GM19463 (cell line): ENCODE measurements around the gene TRPM2.
"Not testable (repeated sequence)": the region's sequence is repeated elsewhere in the genome, so short reads cannot be mapped to it uniquely, and the experiment has no call there.

Experiments
- ATAC-seq: cut with Tn5 transposase; IDR thresholded peaks from one replicate; pipeline ENCODE4 v1.9.1; 2021; ENCODE audit warnings: mild to moderate bottlenecking, moderate library complexity; ENCODE audit not compliant: unreplicated experiment

TRPM2 gene

DNA sequence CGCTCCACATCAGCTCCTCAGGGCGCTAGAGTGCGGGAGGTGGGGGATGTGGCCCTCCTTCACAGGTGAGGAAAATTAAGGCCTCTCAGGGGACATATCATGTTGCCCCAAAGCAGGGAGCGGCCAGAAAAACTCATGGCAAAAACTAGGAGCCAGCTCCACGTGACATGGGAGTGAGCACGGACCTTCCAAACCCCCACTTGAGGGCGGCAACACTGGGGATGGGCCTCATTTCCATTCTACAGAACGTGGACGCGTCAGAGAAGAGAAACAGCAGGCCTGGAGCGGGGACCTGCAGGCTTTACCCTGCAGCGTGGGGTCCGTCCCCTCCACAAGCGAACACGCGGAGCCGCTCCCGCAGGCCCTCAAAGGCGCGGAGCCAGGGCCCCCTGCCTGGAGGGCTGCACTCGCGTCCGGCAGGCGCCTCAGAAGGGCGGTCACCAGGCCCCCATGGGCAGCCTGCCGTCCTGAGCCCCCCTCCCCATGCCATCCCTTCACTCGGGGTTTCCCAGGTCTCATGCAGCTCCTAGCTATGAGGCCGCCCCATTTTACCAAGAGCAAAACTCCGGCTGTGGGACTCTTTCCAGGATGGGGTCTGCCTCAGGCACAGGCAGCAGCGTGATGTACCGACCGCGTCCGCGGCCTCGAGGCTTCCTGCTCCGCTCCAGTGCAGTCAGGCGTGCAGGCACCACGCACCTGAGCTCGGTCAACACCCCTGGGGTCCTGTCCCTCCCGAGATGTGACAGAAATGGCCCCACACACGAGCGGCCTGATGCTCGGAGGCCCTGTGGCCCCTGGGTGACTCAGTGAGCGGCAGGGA is 19.7 kb upstream of the TRPM2 start:
- no peak for ATAC-seq

DNA sequence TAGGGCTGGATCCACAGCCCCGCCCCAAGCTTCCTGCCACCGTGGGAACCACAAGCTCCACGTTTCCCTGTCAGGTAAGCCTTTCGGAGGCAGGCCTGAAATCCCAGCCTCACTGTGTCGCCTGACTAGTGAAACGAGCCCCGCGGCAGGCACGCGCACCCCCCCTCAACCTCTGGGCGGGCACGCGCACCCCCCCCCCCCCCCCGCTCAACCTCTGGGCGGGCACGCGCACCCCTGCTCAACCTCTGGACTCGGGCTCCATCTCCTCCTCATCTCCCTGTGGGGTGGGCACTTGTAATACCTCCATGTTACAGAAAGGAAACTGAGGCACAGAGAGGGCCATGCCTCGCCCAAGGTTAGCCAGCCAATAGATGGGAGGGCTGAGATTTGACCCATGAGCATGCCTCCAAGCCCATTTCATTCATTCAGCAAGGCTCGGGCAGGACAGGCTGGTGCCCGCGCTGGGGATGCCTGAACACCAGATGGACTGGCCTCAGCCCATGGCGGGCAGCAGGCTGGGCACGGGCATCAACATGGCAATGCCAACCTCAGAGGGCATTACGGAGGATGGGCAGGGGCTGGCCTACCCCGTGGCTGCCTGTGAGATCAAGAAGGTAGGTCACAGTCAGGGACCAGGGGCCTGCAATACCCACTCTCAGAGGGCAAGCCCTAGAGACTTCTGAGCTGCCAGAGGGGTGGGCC is 18.9 kb upstream of the TRPM2 start:
- ATAC-seq, result no peak

DNA sequence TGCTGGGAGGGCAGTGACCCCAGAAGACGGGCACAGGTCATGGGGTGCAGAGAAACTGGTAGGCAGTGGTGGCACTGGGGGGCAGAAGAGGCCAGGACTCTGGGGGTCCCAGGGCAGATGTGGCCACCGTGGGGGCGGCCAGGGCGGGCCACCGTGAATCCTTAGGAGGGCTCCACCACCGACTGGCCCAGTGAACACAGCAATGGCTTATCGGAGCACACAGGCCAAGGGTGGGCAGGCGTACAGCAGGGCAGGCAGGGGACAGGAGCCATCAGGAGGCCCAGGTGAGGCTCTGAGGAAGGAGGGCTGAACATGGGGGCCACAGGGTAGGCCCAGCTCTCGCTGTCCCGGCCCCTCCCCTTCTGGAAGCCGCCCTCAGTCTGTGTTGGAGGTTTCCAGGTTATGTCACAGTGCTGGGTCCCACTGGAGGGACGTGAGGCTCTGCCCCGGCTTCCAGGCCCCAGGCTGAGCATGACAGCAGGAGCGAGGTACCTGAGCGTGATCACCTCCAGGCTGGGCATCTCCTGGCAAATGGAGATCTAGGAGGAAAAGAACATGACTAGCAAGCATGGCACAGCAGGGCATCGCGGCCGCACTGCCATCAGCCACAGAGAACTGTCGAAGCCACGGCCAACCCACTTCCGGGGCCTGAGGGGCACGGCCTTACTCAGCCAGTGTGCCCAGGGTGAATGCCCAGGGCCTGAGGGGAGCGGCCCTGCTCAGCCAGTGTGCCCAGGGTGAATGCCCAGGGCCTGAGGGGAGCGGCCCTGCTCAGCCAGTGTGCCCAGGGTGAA is 18.0 kb upstream of the TRPM2 start:
- ATAC-seq, result no peak

DNA sequence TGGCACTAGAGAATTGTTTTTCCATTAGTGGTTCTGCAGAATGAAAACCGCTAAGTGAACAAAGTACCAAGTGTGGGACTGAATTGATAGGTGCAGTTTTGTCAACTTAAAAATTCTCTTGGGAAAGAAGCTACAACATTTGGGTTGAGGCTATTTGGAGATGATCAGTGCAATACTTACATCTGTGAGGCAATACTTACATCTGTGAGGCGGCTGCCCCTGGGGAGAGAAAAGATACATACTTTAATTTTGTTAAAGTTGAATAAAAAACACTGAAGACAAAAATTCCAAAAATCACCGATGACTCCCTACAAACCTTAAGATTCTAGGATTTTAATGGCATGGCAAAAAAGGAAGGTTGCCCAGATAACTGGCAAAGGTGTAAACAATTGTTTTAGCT is 16.0 kb upstream of the TRPM2 start:
- ATAC-seq, result no peak

DNA sequence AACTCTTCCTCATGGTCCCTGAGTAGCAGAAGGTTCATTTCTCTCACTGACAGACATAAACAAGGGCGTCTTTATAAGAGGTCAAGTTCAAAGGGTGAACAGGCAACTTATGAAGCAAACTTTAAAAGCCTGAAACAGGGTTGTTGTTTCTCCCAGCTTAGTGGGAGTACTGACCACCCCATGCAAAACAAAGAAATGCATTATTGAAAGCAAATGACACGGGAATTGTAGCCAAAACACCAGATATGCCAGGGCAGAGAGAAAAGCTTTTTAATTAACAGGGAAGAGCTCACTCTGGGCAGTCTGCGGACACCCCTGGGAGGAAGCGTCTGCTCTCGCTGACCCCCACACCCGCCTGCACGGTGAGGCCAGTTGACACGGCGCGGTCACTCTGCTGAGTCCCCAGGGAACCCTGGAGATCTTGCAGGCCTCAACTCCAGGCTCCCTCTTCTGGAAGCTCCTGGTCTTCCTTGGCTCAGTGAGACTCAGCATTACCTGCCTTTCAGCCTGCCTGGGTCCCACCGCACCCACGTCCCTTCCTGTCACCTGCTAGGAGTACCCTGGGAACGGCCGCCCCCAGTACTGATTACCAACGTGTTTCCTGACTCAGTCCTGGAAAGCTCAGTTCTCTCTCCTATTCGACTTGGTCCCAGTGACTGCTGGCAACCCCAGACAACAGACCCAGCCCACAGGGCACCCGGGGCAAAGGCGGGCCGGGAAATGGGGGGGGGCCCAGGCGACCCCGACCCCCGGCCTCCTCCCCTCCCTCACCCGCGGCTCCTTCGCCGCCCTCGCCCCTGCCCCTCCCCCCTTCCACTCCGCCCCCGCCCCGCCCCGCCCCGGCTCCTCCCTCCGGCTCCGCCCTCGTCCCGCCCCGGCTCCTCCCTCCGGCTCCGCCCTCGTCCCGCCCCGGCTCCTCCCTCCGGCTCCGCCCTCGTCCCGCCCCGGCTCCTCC is 15.2 kb upstream of the TRPM2 start:
- no peak for ATAC-seq

DNA sequence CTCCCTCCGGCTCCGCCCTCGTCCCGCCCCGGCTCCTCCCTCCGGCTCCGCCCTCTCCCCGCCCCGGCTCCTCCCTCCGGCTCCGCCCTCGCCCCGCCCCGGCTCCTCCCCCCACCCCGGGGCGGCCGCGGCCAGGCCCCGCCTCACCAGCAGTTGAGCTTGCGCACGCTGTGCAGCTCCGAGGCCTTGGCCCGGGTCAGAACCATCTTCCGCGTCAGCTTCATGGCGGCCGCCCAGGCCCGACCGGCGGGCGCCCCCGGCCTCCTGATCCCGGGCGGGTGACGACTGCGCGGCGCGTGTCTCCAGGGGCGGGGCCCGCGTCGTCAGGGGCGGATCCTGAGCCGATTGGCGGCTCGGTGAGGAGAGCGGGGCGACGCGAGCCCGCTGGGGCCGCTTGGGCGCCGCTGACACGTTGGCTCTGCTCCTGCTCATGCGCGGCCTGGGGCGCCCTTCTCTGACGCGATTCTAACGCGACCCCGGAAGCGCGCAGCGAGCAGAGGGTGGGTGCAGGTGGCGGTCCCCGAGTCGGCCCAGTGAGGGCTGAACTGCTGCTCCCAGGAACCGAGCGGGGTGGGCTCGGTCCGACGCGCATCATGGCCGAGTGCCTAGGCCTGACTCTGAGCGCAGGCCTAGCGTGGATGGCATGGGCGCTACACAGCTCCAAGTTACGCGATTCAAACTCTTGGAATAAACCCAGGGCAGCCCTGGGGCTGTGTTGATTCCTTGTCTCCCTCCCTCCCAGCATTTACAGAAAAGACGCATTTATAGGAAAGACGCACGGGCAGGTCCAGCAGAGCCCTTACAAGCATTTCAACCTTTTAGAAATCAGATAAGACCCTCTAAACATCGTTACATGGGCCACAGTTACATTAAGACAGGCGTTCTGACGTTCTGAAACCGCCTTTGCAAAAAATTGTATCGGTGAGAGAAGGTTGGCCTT is 14.2 kb upstream of the TRPM2 start, which contains the start of gene CFAP410:
Gene CFAP410 (minus strand): TSS at position 420 of the 940 bp plus-strand sequence. CDS start 196 bp downstream, at position 224.
- ATAC-seq, result peak; percentile 83

DNA sequence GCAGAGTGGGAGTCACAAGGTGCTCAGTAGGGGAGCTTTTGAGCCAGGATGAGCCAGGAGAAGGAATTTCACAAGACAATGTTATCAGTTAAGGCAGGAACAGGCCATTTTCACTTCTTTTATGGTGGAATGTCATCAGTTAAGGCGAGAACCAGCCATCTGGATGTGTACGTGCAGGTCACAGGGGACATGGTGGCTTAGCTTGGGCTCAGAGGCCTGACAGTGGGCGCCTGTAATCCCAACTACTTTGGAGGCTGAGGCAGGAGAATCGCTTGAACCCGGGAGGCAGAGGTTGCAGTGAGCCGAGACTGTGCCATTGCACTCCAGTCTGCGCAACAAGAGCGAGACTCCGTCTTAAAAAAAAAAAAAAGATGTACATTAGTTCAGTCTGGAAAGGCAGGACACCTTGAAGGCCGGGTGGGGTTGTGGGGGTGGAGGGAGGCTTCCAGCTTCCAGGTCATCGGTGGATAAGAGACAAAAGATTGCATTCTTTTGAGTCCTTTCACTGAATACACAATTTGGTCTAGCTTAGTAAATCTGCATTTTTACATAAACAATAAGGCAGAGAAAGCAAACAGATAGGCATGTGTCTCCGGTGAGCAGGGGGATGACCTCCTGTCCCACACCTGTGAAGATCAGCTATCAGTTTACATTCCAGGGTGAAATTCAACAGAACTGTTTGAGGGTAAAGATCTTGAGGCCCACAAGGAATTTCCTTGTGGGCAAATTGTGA is 11.5 kb upstream of the TRPM2 start:
- ATAC-seq, result not testable (repeated sequence)

DNA sequence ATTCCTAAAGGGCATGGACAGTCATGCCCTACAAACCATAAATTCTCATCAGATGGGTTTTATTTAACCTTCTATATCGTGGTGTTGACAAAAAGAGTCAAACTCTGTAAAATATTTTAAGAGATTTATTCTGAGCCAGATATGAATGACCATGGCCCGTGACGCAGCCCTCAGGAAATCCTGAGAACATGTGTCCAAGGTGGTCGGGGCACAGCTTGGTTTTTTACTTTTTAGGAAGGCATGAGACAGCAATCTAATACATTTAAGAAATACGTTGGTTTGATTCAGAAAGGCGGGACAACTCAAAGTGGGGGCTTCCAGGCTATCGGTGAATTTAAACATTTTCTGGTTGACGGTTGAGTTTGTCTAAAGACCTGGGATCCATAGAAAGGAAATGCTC is 10.4 kb upstream of the TRPM2 start:
- ATAC-seq, result not testable (repeated sequence)

DNA sequence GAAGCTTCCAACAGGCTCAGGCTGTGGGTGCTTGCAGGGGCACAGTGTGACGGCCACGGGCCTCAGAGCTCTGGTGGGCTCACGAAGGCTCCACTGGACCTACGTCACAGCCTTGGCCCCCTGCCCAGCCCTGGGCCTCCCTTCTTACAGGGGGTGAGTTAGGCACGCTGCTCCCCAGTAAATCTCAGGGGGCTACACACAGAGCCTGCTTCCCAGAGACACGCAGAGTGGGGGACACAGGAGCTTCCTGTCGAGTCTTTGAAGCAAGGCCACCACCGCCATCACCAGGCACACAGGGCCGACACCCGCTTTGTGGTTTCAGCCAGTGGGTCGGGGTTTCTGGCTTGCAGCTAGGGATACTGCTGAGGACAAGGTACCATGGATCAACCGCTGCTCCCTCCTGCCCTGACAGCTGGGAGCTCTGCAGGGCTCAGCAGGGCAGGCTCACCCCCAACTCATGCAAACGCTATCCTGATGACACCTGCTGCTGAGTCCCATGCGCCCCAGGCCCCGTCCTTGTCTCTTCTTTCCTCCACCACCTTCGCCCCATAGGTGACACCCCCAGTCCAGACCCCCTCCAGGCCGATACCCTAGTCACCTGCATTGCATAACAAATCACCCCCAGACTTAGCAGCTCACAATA is 8.8 kb upstream of the TRPM2 start:
- ATAC-seq, result no peak

DNA sequence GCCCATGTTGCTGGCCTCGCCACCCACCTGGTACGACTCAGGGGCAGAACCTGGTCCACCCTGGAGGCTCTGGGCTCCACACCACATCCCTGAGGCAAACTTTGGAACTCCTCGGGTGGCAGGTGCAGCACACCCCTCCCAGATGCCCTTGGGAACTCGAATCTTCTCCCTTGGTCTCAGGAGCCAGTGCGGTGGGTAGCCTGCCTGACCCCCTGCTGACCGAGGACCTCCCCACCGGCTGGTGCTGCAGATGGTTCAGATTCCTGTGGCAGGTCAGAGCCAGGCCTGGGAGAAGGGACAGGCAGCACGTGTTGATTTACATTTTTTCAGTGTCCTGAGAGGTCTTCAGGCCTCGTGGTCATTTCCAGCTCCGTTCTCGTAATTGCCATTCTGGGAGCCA is 7.9 kb upstream of the TRPM2 start:
- ATAC-seq, result no peak

DNA sequence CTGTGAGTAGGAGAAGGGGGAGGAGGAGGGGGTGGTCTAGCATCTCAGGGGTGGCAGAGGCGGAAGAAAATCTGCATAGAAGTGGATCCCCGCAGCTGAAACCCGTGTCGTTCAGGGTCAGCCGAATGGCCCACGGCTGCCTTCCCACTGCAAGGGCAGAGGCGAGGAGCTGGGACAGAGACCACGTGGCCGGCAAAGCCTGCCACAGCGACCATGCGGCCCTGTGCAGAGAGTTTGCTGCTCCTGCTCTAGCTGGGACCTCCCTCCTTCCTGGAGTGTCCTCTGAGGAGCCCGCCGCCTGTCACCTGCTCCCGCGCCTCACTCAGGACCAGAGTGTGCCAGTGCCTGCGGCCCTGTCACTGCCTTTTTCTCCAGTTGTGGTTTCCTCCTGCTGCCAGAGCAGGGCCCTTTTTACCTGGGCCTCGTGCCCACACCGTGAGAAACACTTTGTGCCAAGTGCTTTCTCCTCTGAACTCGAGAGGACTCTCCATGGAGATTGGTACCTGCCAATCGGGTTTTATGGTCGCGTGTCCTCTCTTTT is 5.4 kb upstream of the TRPM2 start:
- no peak for ATAC-seq

DNA sequence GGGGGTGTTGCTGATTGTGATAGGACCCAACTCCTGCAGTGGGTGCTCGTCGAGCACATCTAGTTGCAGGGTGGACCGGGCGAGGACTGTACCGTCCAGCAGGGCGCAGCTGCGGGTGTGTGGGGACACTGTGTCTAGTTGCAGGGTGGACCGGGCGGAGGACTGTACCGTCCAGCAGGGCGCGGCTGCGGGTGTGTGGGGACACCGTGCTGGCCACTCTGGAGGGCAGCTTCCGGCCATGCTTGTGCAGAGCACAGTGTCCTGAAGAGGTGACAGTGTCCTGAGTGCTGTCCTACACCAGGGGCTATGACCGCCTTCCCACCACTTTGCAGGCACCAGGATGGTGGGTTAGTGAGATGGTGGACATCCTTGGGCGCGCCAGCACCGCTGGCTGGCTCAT is 4.6 kb upstream of the TRPM2 start:
- no peak for ATAC-seq

DNA sequence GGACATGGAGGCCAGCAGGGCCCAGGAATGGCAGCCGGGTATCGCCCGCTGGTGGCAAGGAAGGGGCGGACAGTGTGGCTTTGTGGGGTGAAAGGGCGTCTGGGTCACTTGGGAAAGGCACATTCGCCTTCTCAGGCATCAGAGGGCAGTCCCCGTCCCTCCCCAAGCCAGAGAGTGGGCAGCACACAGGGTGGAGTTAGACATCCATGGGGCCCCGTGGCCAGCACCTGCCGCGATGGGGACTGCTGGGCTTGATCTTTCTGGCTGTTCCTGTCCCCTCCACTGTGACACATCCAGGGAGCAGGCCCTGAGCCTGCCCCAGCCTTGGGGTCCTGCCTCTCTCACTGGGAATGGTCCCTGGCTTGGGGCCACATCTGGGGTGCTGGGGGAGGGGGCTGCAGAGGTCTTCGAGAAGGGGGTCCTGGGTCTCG is 4.0 kb upstream of the TRPM2 start:
- ATAC-seq, result no peak

DNA sequence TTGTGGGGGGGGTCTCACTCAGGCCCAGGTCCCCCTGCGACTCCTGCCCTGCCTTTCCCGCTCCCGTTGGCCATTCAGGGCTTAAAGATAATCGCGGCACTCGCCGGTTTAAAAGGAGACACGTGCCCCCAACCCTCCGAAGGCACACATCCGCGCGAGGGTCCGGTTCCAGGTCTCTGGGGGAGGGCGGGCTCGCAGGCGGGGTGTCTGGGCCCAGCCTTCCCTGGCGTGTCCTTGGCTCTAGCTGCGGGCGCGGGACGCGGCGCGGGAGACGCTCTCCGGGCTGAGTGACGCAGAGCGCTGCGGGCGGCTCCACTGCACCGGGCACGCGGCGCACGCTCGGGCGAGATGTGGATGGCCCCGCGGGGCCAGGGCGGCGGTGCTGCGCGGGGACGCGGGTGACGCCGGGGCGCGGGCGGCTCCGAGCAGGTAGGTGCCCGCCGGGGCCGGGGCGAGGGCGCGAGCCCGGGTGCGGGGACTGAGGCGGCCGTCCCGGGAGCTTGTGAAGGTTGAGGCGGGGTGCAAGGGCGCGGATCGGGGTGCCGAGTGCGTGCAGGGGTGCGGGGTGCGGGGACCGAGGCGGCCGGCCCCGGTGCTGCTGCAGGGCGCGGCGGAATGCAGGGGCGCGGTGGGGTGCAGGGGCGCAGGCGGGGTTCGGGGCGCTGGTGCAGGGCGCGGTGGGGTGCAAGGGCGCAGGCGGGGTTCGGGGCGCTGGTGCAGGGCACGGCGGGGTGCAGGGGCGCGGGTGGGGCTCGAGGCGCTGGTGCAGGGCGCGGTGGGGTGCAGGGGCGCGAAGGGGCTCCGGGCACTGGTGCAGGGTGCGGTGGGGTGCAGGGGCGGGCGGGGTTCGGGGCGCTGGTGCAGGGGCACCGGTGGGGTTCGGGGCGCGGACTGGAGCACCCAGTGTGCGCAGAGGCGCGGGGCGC is 3.3 kb upstream of the TRPM2 start:
- ATAC-seq, result no peak

DNA sequence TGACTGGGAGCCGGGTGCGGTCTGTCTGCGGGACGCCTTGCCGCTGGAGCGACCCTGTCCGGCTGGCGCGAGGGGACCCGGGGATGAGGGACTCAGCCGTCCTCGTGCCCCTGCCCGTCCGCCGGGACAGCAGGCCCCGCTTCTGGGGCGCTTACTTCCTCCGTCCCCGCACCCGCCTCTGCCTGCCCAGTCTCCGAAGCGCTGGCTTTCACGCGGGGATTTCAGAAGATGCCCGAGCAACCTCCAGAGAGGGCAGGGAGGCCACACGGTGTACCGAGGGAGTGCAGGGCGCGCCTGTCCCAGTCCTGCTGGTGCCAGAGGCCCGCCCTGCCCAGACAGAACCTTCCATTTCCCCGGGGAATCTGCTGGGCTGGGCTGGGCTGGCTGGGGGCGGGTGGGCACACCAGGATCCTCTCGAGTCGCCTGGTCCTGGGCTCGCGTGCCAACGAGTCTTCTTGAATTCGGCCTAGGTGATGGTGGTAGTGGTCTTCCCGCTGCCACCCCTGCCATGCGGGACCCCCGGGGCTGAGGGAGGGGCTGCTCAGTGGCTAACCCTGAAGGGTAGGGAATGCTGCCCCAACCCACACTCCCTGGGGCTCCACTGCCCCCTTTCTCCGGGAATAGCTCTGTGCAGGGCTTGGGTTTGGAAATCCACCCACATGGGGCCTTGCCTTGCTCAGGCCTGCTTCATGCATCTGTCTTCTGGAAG is 2.5 kb upstream of the TRPM2 start:
- ATAC-seq, result no peak
